Ovary (tissue), 3 donors: ENCODE results near the gene MIF4GD.

Experiments
- CTCF ChIP-seq, 3 donors: fragments of 450-650 bp in 2 of 3; fragments of 200-600 bp in 1 of 3; IDR thresholded peaks; one replicate each; pipeline versions ENCODE4 v1.5.1 to v1.8.0; 2016 to 2022; ENCODE audit warnings: antibody characterized with exemption in 3 of 3, mild to moderate bottlenecking in 1 of 3
- EP300 ChIP-seq: sonication (generic); formaldehyde crosslinking; IDR thresholded peaks from one replicate; pipeline ENCODE4 v1.6.1; 2017; ENCODE audit warnings: antibody characterized with exemption
- POLR2A ChIP-seq: fragments of 450-650 bp; IDR thresholded peaks from one replicate; pipeline ENCODE4 v1.6.1; 2017; ENCODE audit warnings: antibody characterized with exemption, mild to moderate bottlenecking, moderate library complexity
- donor health status: DM: no; HTN: no; CAD: no.

GRCh38 chr17:75239214-75239613 lies 31.8 kb downstream of the MIF4GD start:
- no peak for TF ChIP-seq CTCF (IDR thresholded peaks at IDR 0.05)
- no peak for TF ChIP-seq EP300
- no peak for TF ChIP-seq POLR2A
